PC-3 (cell line): ENCODE data around the gene RPL22. TPM values are rescaled to one million over a fixed set of nuclear protein-coding genes. Genes with fewer than 3 reads are reported as not detected.

Experiments used
- ATAC-seq: fragments of 200-7000 bp; cut with Tn5 transposase; 2 replicates; pipeline ENCODE4 v1.9.1; 2020; ENCODE audit warnings: mild to moderate bottlenecking, moderate library complexity
- BruUV-seq: library from RNA; stranded (reverse); fragments of 400-500 nt; replicated peaks from 2 replicates; lab custom pipeline; 2021; lab: Mats Ljungman, UMichigan
- CTCF ChIA-PET: fragments of 300-600 bp; sonication (Branson Sonifier 250); formaldehyde crosslinking; loops from one replicate; lab custom pipeline; 2022; ENCODE audit warnings: antibody characterized with exemption; lab: Charles Lee
- POLR2A ChIA-PET: fragments of 300-600 bp; sonication (Branson Sonifier 250); formaldehyde crosslinking; loops from one replicate; lab custom pipeline; 2022; ENCODE audit warnings: antibody characterized with exemption; ENCODE audit not compliant: unreplicated experiment; lab: Charles Lee
- DNase-seq: peaks from one replicate; pipeline ENCODE4 v3.0.0-alpha.2; 2015
- H2AFZ ChIP-seq: fragments of 300-600 bp; sonication (generic); 2 replicates; pipeline ENCODE4 v1.6.0; 2016; ENCODE audit warnings: antibody characterized with exemption, low read length
- H3F3A ChIP-seq: fragments of 300-600 bp; sonication (generic); one replicate; pipeline ENCODE4 v1.6.0; 2017; ENCODE audit warnings: antibody characterized with exemption, low read length, control low read depth, mild to moderate bottlenecking; ENCODE audit not compliant: unreplicated experiment
- H3K27ac ChIP-seq: fragments of 300-600 bp; sonication (generic); 2 replicates; pipeline ENCODE4 v1.5.1; 2016; ENCODE audit warnings: mild to moderate bottlenecking, low read length
- H3K27me3 ChIP-seq: fragments of 300-600 bp; sonication (generic); 2 replicates; pipeline ENCODE4 v1.6.1; 2016; ENCODE audit warnings: low read length, mixed read lengths
- H3K36me3 ChIP-seq: fragments of 300-600 bp; sonication (generic); 2 replicates; pipeline ENCODE4 v1.6.1; 2016; ENCODE audit warnings: low read depth, mixed run types, low read length, mixed read lengths
- H3K4me1 ChIP-seq: fragments of 300-600 bp; sonication (generic); 2 replicates; pipeline ENCODE4 v1.5.1; 2016; ENCODE audit warnings: low read length; ENCODE audit not compliant: insufficient read depth
- H3K4me2 ChIP-seq: fragments of 300-600 bp; sonication (generic); 2 replicates; pipeline ENCODE4 v1.6.0; 2016; ENCODE audit warnings: low read length
- H3K4me3 ChIP-seq: fragments of 300-600 bp; sonication (generic); 2 replicates; pipeline ENCODE4 v1.5.1; 2016; ENCODE audit warnings: mild to moderate bottlenecking, low read length, mixed read lengths
- H3K79me2 ChIP-seq: fragments of 300-600 bp; sonication (generic); 2 replicates; pipeline ENCODE4 v1.6.1; 2017; ENCODE audit warnings: low read length, mixed read lengths
- H3K9ac ChIP-seq: fragments of 300-600 bp; sonication (generic); 2 replicates; pipeline ENCODE4 v1.6.0; 2016; ENCODE audit warnings: mild to moderate bottlenecking, low read length
- H3K9me2 ChIP-seq: fragments of 300-600 bp; sonication (generic); replicated peaks from 2 replicates; pipeline ENCODE4 v1.6.1; 2016; ENCODE audit warnings: mixed run types, low read length, mixed read lengths
- H3K9me3 ChIP-seq: fragments of 300-600 bp; sonication (generic); 2 replicates; pipeline ENCODE4 v1.6.1; 2016; ENCODE audit warnings: low read length, mixed read lengths
- H4K20me1 ChIP-seq: fragments of 300-600 bp; sonication (generic); 2 replicates; pipeline ENCODE4 v1.6.1; 2016; ENCODE audit warnings: low read length, mixed read lengths
- CTCF ChIP-seq: fragments of 300-600 bp; sonication (generic); conservative IDR thresholded peaks from 2 replicates; pipeline ENCODE4 v1.5.1; 2017; ENCODE audit warnings: antibody characterized with exemption, low read depth, mild to moderate bottlenecking, low read length
- EZH2 ChIP-seq: fragments of 300-600 bp; sonication (generic); IDR thresholded peaks from one replicate; pipeline ENCODE4 v1.6.1; 2017; ENCODE audit warnings: antibody characterized with exemption, mild to moderate bottlenecking, low read length; ENCODE audit not compliant: unreplicated experiment
- EZH2phosphoT487 ChIP-seq: fragments of 300-600 bp; sonication (generic); IDR thresholded peaks from 2 replicates; pipeline ENCODE4 v1.6.1; 2018; ENCODE audit warnings: mild to moderate bottlenecking, antibody characterized with exemption, low read length, borderline replicate concordance
- intact Hi-C: fragments of 100-400 bp; cut with micrococcal nuclease; formaldehyde crosslinking; loops from 2 replicates; pipeline ENCODE4 v1.9.0; 2023
- total RNA-seq: library from RNA; depleted of rRNA; stranded (reverse); fragments of >200 nt; gene quantifications from 2 replicates; pipeline ENCODE4 v1.2.3, GENCODE V29; 2014

The RPL22 gene
- total RNA-seq, 1 experiment from 2014 or later: 283 TPM

- DNase-seq (no peak), ATAC-seq (no peak)
- intact Hi-C loops: no loop called here
- H3K79me2 ChIP-seq: 0 out of 2 replicates have a peak, but pooled peaks cover 4% of the 10 kb centered on the region
- no peak overlapping the region for H3K27ac ChIP-seq
- ChIA-PET POLR2A (no interaction called here), CTCF (no interaction called here)
- no peak overlapping the region for H3K4me2 ChIP-seq
- no peaks in the 10 kb centered on the region for H4K20me1 ChIP-seq
- no TSS peak for BruUV-seq
- no peaks in the 10 kb centered on the region for H3K27me3 ChIP-seq
- H3K36me3 ChIP-seq: peaks cover 44% of the 10 kb centered on the region
- no peak overlapping the region for H2AFZ ChIP-seq
- no peaks in the 10 kb centered on the region for H3K9me2 ChIP-seq
- no peak for TF ChIP-seq EZH2
- TF ChIP-seq CTCF: no peak
- no peak for TF ChIP-seq EZH2phosphoT487
- H3K4me1 ChIP-seq: peaks cover 44% of the 10 kb centered on the region
- H3K9ac ChIP-seq: no peak overlapping the region
- H3K9me3 ChIP-seq: no peaks in the 10 kb centered on the region
- no peak overlapping the region for H3K4me3 ChIP-seq
- peaks cover 14% of the 10 kb centered on the region for H3F3A ChIP-seq
These were observed 19.2 kb upstream of the RPL22 start for GRCh38 chr1:6218375-6219164.

- intact Hi-C loops: no loop called here
- TSS peak; percentile 3 for BruUV-seq
- no peak overlapping the region for H2AFZ ChIP-seq
- ChIA-PET POLR2A (no interaction called here), CTCF (no interaction called here)
- peaks cover 54% of the 10 kb centered on the region for H3K36me3 ChIP-seq
- H3K79me2 ChIP-seq: peaks cover 14% of the 10 kb centered on the region
- ATAC-seq: no peak
- no peak overlapping the region for H3K27ac ChIP-seq
- no peak overlapping the region for H3K4me3 ChIP-seq
- TF ChIP-seq EZH2phosphoT487 (no peak), CTCF (no peak), EZH2 (no peak)
- peaks cover 3% of the 10 kb centered on the region; the same call in 1 of the 2 replicates for H3K4me1 ChIP-seq
- no peaks in the 10 kb centered on the region for H3F3A ChIP-seq
- H3K9me2 ChIP-seq: no peaks in the 10 kb centered on the region
- H3K27me3 ChIP-seq: no peaks in the 10 kb centered on the region
- H3K4me2 ChIP-seq: no peak overlapping the region
- no peaks in the 10 kb centered on the region for H3K9me3 ChIP-seq
- no peak overlapping the region for H3K9ac ChIP-seq
- H4K20me1 ChIP-seq: no peaks in the 10 kb centered on the region
- DNase-seq: no peak
These were observed 13.0 kb upstream of the RPL22 start for GRCh38 chr1:6212193-6212959.
